ENCODE data around the gene TCAIM.

DNA sequence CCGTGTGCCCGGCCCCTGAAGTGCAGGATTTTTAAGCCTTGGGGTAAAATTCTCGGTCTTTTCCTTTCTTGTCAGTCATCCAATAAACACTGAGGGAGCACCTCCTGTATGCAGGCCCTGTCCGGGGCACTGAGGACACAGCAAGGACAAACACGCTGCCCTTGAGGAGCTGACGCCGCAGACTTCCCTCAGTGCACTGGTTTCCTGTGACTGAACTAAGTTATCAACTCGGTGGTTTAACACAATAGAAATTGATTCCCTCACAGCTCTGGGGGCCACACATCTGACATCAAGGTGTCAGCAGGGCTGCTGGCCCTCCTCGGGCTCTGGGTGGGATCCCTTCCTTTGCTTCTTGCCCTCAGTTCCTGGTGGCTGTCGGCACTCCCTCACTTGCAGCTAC is 73.8 kb downstream of the TCAIM start:
- TF ChIP-seq ZFP69B (tag by site-specific recombination; IDR thresholded peaks at IDR 0.05) = no peak
- no peak for TF ChIP-seq YY2 (tag by site-specific recombination; IDR thresholded peaks at IDR 0.05)
- TF ChIP-seq, protein P1, sequence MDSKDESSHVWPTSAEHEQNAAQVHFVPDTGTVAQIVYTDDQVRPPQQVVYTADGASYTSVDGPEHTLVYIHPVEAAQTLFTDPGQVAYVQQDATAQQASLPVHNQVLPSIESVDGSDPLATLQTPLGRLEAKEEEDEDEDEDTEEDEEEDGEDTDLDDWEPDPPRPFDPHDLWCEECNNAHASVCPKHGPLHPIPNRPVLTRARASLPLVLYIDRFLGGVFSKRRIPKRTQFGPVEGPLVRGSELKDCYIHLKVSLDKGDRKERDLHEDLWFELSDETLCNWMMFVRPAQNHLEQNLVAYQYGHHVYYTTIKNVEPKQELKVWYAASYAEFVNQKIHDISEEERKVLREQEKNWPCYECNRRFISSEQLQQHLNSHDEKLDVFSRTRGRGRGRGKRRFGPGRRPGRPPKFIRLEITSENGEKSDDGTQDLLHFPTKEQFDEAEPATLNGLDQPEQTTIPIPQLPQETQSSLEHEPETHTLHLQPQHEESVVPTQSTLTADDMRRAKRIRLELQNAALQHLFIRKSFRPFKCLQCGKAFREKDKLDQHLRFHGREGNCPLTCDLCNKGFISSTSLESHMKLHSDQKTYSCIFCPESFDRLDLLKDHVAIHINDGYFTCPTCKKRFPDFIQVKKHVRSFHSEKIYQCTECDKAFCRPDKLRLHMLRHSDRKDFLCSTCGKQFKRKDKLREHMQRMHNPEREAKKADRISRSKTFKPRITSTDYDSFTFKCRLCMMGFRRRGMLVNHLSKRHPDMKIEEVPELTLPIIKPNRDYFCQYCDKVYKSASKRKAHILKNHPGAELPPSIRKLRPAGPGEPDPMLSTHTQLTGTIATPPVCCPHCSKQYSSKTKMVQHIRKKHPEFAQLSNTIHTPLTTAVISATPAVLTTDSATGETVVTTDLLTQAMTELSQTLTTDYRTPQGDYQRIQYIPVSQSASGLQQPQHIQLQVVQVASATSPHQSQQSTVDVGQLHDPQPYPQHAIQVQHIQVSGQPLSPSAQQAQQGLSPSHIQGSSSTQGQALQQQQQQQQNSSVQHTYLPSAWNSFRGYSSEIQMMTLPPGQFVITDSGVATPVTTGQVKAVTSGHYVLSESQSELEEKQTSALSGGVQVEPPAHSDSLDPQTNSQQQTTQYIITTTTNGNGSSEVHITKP (tag by site-specific recombination; IDR thresholded peaks at IDR 0.05) = no peak
- TF ChIP-seq ZNF121 (tag by site-specific recombination; IDR thresholded peaks at IDR 0.05) = no peak
- TF ChIP-seq, protein P2, sequence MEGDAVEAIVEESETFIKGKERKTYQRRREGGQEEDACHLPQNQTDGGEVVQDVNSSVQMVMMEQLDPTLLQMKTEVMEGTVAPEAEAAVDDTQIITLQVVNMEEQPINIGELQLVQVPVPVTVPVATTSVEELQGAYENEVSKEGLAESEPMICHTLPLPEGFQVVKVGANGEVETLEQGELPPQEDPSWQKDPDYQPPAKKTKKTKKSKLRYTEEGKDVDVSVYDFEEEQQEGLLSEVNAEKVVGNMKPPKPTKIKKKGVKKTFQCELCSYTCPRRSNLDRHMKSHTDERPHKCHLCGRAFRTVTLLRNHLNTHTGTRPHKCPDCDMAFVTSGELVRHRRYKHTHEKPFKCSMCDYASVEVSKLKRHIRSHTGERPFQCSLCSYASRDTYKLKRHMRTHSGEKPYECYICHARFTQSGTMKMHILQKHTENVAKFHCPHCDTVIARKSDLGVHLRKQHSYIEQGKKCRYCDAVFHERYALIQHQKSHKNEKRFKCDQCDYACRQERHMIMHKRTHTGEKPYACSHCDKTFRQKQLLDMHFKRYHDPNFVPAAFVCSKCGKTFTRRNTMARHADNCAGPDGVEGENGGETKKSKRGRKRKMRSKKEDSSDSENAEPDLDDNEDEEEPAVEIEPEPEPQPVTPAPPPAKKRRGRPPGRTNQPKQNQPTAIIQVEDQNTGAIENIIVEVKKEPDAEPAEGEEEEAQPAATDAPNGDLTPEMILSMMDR (tag by site-specific recombination; IDR thresholded peaks at IDR 0.05) = no peak
- no peak for TF ChIP-seq ZNF791 (tag by site-specific recombination; IDR thresholded peaks at IDR 0.05)
- TF ChIP-seq, protein P3, sequence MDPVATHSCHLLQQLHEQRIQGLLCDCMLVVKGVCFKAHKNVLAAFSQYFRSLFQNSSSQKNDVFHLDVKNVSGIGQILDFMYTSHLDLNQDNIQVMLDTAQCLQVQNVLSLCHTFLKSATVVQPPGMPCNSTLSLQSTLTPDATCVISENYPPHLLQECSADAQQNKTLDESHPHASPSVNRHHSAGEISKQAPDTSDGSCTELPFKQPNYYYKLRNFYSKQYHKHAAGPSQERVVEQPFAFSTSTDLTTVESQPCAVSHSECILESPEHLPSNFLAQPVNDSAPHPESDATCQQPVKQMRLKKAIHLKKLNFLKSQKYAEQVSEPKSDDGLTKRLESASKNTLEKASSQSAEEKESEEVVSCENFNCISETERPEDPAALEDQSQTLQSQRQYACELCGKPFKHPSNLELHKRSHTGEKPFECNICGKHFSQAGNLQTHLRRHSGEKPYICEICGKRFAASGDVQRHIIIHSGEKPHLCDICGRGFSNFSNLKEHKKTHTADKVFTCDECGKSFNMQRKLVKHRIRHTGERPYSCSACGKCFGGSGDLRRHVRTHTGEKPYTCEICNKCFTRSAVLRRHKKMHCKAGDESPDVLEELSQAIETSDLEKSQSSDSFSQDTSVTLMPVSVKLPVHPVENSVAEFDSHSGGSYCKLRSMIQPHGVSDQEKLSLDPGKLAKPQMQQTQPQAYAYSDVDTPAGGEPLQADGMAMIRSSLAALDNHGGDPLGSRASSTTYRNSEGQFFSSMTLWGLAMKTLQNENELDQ (tag by site-specific recombination; IDR thresholded peaks at IDR 0.05; ENCODE audit: low read depth) = no peak
- TF ChIP-seq REST (tag by site-specific recombination; IDR thresholded peaks at IDR 0.05) = no peak
- TF ChIP-seq ZSCAN16 (tag by site-specific recombination; IDR thresholded peaks at IDR 0.05) = no peak
- no peak for TF ChIP-seq ZNF184 (tag by site-specific recombination; IDR thresholded peaks at IDR 0.05)
- TF ChIP-seq ZBTB48 (tag by site-specific recombination; IDR thresholded peaks at IDR 0.05) = no peak

Measured in HEK293 (cell line).